ENCODE results near the gene SYVN1.
A peak's percentile ranks its signal among the peaks of the same experiment; 100 is the strongest.

SYVN1 gene

DNA sequence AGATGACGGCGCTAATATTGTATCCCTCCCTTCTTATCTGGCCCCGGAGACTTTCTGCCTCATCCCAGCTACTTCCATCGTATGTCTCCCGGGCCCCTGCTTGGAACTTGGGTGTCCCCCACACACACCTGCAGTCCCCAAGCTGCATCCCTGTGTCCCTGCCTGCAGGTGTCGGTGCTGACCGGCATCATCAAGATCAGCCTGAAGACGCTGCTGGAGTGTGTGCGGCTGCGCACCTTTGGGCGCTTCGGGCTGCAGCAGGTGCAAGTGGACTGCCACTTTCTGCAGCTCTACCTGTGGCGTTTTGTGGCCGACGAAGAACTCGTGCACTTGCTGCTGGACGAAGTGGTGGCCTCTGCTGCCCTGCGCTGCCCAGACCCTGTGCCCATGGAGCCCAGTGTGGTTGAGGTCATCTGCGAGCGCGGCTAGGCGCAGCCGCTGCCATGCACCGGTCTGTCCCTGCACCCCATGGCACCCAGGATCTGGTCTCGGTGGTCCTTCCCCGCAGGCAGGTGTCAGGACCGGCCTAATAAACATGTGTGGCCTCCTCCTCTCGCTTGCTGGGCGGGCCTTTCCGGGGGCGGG, 23.1 kb downstream of the SYVN1 start:
- no peak for DNase-seq

DNA sequence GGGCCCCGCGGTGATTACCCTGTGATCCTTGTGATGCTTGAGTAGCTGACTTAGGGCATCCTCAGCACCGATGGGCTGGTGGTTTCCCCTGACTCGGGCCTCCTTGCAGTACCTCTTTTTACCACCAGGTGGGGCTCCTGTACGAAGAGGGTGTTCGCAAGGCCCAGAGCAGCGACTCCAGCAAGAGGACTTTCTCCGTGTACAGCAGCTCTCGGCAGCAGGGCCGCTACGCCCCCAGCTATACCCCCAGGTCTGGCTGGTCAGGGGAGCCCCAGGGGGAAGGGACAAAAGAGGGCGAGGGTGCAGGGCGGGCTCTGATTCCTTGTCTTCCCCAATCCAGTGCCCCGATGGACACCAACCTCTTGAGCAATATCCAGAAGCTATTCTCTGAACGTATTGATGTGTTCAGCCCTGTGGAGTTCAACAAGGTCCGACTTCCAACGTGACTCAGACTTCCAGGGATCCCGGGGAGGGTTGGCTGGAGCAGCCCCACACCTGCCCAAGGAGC, 23.9 kb downstream of the SYVN1 start:
- DNase-seq, result no peak

DNA sequence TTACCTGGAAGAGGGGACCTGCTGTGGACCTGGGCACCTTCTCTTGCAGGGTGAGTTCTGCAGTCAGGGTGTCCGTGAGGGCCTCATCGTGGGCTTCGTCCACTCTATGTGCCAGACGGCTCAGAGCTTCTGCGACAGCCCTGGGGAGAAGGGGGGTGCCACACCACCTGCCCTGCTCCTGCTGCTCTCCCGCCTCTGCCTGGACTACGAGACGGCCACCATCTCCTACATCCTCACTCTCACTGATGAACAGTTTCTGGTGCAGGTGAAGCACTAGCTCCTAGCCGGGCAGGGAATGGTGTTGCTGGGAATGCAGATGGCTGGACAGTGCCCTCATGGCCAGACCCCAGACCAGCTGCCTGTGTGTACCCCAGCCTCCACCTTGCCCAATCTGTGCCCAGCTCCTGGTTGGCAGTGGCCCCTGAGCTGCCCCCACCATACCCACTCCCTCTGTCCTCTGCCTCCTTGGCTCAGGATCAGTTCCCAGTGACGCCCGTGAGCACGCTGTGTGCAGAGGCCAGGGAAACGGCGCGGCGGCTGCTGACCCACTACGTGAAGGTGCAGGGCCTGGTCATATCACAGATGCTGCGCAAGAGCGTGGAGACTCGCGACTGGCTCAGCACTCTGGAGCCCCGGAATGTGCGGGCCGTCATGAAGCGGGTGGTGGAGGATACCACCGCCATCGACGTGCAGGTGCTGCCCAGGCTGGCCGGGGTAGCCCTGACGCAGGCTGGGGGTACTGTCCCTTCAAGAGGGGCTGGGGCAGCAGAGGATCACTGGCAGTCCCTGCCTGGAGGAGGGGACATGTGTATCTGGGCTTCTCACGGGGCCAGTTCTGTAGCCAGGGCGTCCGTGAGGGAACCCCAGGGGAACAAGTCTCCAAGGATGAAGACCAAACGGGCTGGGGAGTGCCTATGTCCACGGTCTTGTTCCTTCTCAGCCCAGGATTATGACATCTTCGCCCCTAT, 24.8 kb downstream of the SYVN1 start:
- DNase-seq, result no peak

DNA sequence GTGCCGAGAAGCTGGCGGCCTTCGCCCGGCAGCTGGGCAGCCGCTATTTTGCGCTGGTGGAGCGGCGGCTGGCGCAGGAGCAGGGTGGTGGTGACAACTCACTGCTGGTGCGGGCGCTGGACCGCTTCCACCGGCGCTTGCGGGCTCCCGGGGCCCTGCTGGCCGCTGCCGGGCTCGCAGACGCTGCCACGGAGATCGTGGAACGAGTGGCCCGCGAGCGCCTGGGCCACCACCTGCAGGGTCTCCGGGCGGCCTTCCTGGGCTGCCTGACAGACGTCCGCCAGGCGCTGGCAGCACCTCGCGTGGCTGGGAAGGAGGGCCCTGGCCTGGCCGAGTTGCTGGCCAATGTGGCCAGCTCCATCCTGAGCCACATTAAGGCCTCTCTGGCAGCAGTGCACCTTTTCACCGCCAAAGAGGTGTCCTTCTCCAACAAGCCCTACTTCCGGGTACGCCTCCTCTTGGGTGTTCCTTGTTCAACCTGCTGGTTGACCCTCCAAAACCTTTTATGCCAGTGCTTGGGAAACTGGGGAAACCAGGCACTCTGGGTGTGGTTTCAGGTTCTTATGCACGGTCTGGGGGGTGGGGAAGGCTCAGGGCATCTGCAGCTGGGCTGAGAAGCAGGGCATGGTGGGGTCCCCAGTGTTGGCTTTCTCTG, 25.7 kb downstream of the SYVN1 start:
- no peak for DNase-seq

DNA sequence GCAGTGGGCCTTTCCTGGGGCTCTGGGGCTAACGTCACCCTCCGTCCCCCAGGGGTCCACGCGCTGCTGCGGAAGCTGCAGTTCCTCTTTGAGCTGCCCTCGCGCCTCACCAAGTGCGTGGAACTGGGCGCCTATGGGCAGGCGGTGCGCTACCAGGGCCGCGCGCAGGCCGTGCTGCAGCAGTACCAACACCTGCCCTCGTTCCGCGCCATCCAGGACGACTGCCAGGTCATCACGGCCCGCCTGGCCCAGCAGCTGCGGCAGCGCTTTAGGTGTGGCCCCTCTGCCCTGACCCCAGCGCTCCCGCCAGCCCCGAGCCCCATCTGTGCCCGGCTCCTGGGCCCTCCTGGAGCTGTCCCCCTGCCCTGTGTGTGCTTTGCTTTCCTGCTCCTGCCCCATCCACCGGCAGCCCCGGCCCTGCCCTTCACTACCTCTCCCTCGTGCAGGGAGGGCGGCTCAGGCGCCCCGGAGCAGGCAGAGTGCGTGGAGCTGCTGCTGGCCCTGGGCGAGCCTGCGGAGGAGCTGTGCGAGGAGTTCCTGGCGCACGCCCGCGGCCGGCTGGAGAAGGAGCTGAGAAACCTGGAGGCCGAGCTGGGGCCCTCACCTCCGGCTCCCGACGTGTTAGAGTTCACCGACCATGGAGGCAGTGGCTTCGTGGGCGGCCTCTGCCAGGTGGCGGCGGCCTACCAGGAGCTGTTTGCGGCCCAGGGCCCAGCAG, 26.4 kb downstream of the SYVN1 start:
- DNase-seq, result no peak

DNA sequence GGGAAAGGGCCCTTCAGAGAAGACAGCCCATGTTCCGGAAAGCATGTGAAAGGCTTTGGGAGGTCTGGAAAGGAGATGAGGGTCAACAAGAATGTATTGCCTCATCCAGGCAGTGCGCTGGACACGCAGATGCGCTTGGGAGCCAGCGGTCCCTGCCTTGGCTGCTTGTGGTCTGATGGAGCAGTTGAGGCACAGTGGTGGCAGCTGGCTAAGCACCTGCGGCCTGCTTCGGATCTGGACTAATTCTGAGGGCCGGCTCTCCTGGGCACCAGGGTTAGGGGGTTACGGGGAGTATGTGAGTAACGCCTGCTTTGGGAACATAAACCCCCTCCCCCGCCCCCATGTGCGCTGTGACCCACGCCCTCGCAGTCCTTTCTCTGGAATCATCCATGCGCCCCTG, 27.2 kb downstream of the SYVN1 start:
- DNase-seq, result no peak

DNA sequence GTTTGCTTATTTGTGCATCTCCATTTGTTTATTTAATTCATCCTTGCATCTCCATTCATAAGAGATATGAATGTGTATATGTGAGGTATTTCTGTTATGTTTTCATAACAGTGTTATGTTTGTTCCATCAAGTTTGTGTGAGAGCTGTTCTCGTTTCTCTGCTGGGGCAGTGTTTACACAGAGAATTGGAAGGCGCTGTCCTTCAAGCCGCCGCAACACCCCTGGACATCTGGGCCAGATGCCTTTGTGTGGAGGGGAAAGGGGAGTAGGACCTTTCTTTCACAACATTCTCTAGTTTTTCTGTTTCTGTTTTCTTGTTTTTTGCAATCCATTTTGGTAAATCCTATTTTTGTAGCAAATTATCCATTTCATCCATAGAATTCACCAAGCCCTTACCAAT, 29.7 kb downstream of the SYVN1 start:
- no peak for DNase-seq

DNA sequence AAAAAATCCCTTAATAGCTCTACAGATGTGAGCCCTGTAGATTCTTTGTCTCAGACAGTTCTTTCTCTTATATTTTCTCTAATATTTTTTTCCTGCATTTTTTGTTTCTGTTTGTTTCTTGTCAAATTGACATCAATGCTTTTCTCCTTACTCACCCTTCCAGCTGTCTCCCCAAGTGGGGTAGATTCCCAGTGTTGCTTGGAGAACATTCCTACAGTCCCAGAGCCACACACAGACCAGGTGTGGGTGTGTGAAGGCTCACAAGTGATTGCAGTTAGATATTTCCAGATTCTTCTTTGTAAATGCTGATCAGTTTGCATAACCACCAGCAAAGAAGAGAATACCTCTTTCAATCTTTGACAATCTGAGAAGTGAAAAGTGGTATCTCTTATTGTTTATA, 30.8 kb downstream of the SYVN1 start:
- no peak for DNase-seq

DNA sequence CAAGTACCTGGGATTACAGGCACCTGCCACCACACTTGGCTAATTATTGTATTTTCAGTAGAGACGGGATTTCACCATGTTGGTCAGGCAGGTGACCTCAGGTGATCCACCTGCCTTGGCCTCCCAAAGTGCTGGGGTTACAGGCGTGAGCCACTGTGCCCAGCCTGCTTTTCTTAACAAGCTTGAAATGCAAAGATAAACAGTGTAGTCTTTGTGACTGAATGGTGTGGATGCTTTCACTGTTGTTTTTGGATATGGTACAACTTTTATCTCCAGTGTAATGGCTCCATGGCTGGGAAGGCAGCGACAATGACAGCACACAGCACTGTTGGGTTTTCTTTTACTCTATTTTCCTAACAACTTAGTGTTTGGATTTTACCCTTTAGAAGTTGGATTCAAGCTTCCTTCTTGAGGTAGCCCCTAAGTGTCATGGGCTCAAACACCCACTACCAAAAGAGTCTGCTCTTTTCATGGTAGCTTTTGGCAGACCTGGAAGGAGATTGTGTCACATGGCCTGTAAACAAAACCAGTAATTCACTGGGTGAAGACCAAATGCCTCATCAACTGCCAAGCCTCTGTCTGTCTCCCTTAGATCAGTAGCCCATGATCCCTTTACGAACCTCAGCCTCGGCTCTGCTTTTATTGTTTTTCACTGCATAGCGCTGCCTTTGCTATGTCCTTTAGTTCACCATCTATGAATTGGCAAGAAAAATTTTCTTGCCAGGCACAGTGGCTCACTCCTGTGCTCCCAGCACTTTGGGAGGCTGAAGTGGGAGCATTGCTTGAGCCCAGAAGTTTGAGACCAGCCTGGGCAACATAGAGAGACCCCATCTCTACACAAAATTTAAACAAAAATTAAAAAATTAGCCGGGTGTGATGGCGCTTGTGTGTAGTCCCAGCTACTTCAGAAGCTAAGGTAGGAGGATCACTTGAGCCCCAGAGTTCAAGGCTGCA, 31.9 kb downstream of the SYVN1 start:
- DNase-seq, result no peak

DNA sequence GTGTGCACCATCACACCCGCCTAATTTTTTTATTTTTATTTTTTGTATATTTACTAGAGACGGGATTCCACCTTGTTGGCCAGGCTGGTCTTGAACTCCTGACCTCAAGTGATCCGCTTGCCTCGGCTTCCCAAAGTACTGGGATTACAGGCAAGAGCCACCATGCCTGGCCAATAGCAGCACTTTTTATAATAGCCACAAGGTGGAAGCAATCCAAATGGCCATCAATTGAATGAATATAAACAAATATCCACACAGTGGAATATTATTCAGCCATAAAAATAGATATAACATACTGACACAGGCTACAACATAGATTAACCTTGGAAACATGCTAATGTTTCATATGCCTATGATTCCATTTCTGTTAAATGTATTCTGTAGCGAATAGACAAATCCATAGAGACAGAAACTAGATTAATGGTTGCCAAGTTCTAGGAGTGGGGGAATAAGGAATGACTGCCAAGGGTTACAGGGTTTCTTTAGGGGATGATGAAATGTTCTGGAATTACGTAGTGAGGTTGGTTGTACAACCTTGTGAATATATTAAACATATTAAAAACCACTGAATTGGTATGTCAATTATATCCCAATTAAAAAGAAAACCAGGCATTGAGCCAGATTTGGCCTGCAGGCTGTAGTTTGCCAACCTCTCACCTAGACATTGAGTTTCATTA, 33.5 kb downstream of the SYVN1 start:
- no peak for DNase-seq

DNA sequence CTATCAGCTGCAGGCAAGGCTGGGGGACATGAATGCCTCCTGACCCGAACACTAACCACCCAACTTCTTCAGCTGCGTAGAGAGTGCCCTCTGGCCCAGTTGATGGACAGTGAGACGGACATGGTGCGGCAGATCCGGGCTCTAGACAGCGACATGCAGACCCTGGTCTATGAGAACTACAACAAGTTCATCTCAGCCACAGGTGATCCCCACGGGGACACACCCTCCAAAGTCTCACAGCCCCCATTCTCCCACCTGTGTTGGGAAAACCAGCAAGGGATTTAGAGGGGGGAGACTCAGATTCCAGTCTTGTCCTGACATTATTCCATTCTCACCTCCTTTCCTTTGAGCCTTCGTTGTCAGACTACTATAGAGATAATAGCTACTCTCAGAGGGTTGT, 37.4 kb downstream of the SYVN1 start:
- no peak for DNase-seq

DNA sequence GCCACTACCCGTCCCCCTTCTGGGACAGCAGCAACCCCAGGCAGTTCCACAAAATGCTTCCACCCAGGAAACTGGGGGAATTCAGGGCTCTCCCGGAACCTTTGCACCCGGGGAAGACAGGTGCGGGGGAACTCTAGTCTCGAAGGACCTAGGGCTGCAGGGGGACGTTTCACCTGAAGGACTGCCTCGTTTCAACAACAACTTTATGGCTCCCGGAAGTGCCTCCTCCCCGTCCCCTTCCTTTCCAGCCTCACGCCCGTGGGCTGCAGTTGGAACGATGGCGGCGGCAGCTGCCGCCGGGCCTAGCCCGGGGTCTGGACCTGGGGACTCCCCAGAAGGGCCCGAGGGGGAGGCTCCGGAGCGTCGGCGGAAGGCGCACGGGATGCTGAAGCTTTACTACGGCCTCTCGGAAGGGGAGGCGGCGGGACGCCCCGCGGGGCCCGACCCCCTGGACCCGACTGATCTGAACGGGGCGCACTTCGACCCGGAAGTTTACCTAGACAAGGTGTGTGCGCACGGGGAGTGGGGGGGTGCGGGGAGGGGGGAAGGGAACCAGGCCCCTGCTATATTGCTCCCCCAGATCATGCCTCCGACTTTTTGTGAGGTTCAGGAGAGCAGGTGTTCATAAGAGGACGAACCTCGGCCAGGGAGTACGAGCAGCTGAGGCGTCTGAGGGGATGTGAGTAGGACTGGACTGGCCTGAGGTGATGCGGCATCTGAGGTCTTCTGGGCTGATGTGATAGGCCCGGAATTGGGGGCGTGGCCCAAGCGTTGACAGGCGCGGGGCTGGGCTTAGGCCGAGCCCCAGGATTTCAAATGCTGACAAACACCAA, 38.1 kb downstream of the SYVN1 start, which contains the start of gene VPS51:
TSS of gene VPS51 (plus strand) at position 241 of the 833 bp plus-strand sequence. CDS start at position 278, 37 bp downstream.
- peak; percentile 51 for DNase-seq

DNA sequence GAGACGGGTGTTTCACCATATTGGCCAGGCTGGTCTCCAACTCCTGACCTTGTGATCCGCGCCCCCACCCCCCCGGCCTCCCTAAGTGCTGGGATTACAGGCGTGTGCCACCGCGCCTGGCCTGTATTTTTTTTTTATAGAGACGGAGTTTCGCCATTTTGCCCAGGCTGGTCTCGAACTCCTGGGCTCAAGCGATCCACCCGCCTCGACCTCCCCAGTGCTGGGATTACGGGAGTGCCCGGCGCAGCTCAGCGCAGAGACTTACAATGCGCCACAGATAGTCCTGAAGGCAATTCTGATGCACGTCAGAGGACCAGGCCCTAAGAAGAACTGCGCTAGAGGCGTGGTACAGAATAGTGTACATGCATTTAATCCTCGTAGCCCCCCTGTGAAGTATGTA, 38.9 kb downstream of the SYVN1 start:
- no peak for DNase-seq

DNA sequence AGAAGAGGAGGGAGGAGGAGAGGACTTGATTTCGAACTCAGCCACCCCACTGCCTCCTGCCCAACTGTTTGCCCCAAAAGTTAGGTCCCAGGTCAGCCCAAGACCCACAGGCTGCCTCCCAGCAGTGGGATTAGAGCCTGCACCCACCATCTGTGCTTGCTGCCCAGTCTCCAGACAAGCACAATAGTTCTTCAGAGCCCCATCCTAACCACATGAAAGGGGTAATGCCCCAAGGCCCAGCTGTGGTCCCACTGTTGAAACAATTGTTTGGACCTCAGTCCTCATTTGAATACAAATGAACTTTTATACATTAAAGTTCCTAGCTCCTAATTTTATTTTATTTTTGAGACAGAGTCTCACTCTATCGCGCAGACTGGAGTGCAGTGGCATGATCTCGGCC, 43.7 kb downstream of the SYVN1 start:
- no peak for DNase-seq

DNA sequence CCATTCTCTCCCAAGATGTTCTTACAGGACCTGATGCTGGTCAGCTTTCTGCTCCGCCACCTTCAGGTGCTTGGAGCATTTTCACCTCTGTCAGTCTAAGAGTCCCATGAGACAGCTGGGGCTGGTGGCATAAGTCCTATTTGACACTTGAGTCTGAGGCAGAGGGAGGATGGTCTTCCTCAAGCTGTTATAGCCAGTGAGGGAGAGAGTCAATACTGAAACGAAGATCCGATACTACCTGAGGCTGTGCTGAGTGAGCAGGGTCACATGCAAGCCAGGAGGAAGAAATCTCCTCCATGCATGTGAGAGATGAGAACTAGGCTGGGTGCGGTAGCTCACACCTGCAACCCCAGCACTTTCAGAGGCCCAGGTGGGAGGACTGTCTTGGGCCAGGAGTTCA, 44.7 kb downstream of the SYVN1 start:
- no peak for DNase-seq

DNA sequence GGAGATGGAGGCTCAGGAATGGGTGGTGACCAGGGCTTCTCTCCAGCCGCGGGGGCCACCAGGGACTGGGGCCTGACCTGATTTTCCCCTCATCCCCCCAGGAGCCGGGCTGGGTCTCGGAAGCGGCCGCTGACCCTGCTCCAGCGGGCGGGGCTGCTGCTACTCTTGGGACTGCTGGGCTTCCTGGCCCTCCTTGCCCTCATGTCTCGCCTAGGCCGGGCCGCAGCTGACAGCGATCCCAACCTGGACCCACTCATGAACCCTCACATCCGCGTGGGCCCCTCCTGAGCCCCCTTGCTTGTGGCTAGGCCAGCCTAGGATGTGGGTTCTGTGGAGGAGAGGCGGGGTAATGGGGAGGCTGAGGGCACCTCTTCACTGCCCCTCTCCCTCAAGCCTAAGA, 46.5 kb downstream of the SYVN1 start:
- no peak for DNase-seq

DNA sequence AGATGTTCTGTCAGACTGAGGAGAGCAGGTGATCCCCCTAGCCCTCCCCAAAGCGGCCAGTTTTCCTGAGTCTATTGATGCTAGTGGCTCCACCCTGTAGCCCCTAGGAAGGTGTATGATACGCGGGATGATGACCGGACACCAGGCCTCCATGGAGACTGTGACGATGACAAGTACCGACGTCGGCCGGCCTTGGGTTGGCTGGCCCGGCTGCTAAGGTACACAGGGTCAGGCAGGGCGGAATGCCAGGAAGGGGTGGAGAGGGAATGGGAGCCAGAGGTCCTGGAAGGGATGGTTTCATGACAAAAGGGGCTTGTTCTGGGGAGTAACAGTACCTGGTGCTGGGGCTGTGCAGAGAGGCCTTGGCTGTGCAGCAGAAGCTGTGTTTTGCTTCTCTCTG, 47.1 kb downstream of the SYVN1 start:
- DNase-seq, result no peak

DNA sequence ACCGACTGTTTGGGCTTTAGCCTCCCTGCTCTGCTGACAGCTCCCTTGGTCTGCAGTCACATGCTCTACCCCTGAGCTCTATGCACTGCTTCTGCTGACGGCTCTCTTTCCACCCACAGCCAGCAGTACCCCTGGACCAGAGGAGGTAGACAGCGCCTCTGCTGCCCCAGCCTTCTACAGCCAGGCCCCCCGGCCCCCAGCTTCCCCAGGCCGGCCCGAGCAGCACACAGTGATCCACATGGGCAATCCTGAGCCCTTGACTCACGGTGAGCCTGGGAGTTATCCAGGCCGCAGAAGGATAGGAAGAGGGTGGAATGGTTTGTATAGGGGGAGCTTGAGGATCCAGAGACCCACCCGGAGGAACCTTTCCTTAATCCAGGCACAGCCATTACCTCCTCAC, 47.5 kb downstream of the SYVN1 start:
- no peak for DNase-seq

DNA sequence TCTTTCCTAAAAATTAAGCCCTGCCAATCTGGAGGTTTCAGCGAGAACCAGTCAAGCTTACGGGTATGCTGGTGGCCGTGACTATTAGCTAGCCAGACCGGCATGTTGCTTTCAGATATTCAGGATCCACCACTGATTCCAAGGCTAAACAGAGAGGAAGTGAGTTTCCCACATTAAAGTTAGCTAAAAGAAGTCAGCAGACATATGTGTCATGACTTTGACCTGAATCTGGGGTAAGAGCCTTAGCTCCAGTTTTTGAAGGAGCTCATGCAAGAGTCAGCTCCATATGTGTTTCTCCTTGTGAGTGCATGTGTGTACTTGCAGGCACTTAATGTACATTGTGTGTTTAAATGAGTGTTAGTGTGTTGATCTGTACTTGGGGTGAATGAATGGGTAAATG, 48.9 kb downstream of the SYVN1 start:
- no peak for DNase-seq
